Jurkat, Clone E6-1 (cell line): Measurements from ENCODE around the gene UNC5B.
"Not testable (repeated sequence)": the region's sequence is repeated elsewhere in the genome, so short reads cannot be mapped to it uniquely, and the experiment has no call there.

Source experiments
- DNase-seq: peaks from one replicate; pipeline ENCODE4 v3.0.0-alpha.2; 2011; ENCODE audit warnings: low read depth, low spot score
- H3K4me3 ChIP-seq: 2 replicates; pipeline ENCODE4 v1.5.1; 2011; ENCODE audit warnings: mild to moderate bottlenecking, low read length, control low read depth, moderate library complexity

UNC5B gene

GRCh38 chr10:71206911-71207310, 5.5 kb upstream of the UNC5B start:
- H3K4me3 ChIP-seq: no peak overlapping the region
- no peak for DNase-seq

- H3K4me3 ChIP-seq: no peak overlapping the region
- no peak for DNase-seq
Measured at GRCh38 chr10:71207578-71207977, 4.8 kb upstream of the UNC5B start.

GRCh38 chr10:71209352-71209715, 3.0 kb upstream of the UNC5B start:
- H3K4me3 ChIP-seq: no peak overlapping the region
- no peak for DNase-seq

GRCh38 chr10:71209731-71210541, 2.4 kb upstream of the UNC5B start:
- H3K4me3 ChIP-seq: no peak overlapping the region
- DNase-seq: no peak

GRCh38 chr10:71210542-71210871, 1.9 kb upstream of the UNC5B start:
- DNase-seq: no peak

GRCh38 chr10:71211053-71211452, 1.3 kb upstream of the UNC5B start:
- H3K4me3 ChIP-seq: no peak overlapping the region

More at GRCh38 chr10:71210542-71210871, 1.9 kb upstream of the UNC5B start:
- H3K4me3 ChIP-seq: no peak overlapping the region

GRCh38 chr10:71211775-71212317, 524 bp upstream of the UNC5B start:
- no peak for DNase-seq
- H3K4me3 ChIP-seq: peak overlapping the region; percentile 28

More at GRCh38 chr10:71211053-71211452, 1.3 kb upstream of the UNC5B start:
- no peak for DNase-seq

- peak; percentile 28 for DNase-seq
- H3K4me3 ChIP-seq: peak overlapping the region; percentile 44
Measured at GRCh38 chr10:71213127-71213621, 804 bp downstream of the UNC5B start.

GRCh38 chr10:71213761-71214440, 1.5 kb downstream of the UNC5B start:
- no peak for DNase-seq
- no peak overlapping the region for H3K4me3 ChIP-seq

- H3K4me3 ChIP-seq: no peak overlapping the region
- DNase-seq: no peak
Measured at GRCh38 chr10:71214641-71215559, 2.5 kb downstream of the UNC5B start.

- DNase-seq: no peak
- no peak overlapping the region for H3K4me3 ChIP-seq
Measured at GRCh38 chr10:71216363-71216695, 4.0 kb downstream of the UNC5B start.

GRCh38 chr10:71216751-71217265, 4.4 kb downstream of the UNC5B start:
- no peak overlapping the region for H3K4me3 ChIP-seq
- no peak for DNase-seq

- no peak overlapping the region for H3K4me3 ChIP-seq
- no peak for DNase-seq
Measured at GRCh38 chr10:71217266-71218045, 5.1 kb downstream of the UNC5B start.

- no peak overlapping the region for H3K4me3 ChIP-seq
- no peak for DNase-seq
Measured at GRCh38 chr10:71218046-71218650, 5.8 kb downstream of the UNC5B start.

GRCh38 chr10:71218651-71219050, 6.3 kb downstream of the UNC5B start:
- no peak for DNase-seq
- no peak overlapping the region for H3K4me3 ChIP-seq

- not testable (repeated sequence) for DNase-seq, H3K4me3 ChIP-seq
Measured at GRCh38 chr10:71219236-71219917, 7.0 kb downstream of the UNC5B start.

- H3K4me3 ChIP-seq: no peak overlapping the region
- no peak for DNase-seq
Measured at GRCh38 chr10:71219918-71220688, 7.7 kb downstream of the UNC5B start.
